Spleen (tissue), 7 donors: ENCODE measurements around the gene RET.

Experiments
- POLR2A ChIP-seq, 3 donors: fragments of 450-650 bp; IDR thresholded peaks; one replicate each; pipeline ENCODE4 v1.5.1; 2017; ENCODE audit warnings: antibody characterized with exemption in 3 of 3, mild to moderate bottlenecking in 1 of 3
- TF ChIP-seq, protein P1 (sequence below), 11 experiments: fragments of 200-600 bp in 7 of 11; fragments of 450-650 bp in 4 of 11; sonication (generic) in 4 of 11; IDR thresholded peaks in 8 of 11; conservative IDR thresholded peaks in 3 of 11; 1 replicate in 7 of 11; 2 replicates in 4 of 11; pipeline versions ENCODE4 v1.4.0 to v1.8.0; 2016 to 2021; ENCODE audit warnings: antibody characterized with exemption in 11 of 11, inconsistent platforms in 4 of 11, mild to moderate bottlenecking in 1 of 11
- donor health status: DM: no; HTN: no; CAD: no; lungs with moderate emphysema.
- donor health status: DM: no; HTN: no; CAD: no.
- donor health status: DM: no; HTN: no; CAD: no.

- TF ChIP-seq POLR2A (IDR thresholded peaks at IDR 0.05), result no peak
- TF ChIP-seq, protein P1, sequence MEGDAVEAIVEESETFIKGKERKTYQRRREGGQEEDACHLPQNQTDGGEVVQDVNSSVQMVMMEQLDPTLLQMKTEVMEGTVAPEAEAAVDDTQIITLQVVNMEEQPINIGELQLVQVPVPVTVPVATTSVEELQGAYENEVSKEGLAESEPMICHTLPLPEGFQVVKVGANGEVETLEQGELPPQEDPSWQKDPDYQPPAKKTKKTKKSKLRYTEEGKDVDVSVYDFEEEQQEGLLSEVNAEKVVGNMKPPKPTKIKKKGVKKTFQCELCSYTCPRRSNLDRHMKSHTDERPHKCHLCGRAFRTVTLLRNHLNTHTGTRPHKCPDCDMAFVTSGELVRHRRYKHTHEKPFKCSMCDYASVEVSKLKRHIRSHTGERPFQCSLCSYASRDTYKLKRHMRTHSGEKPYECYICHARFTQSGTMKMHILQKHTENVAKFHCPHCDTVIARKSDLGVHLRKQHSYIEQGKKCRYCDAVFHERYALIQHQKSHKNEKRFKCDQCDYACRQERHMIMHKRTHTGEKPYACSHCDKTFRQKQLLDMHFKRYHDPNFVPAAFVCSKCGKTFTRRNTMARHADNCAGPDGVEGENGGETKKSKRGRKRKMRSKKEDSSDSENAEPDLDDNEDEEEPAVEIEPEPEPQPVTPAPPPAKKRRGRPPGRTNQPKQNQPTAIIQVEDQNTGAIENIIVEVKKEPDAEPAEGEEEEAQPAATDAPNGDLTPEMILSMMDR (IDR thresholded peaks at IDR 0.05 in 8 of 11, conservative IDR thresholded peaks at IDR 0.05 in 3 of 11), result no peak
Measured at GRCh38 chr10:43173120-43173519, 96.3 kb downstream of the RET start.
